ENCODE data around the gene PPP1CA. TPM values are rescaled to one million over a fixed set of nuclear protein-coding genes. Genes with fewer than 3 reads are reported as not detected.
A peak's percentile ranks its signal among the peaks of the same experiment; 100 is the strongest.

PPP1CA gene
- total RNA-seq, 4 donors from 2014 or later, result 49.9 to 78.6 (median 63.4) TPM

GRCh38 chr11:67393437-67393836, 8.2 kb downstream of the PPP1CA start:
- WGBS, 2 donors (ENCODE audit: low coverage in 1 of 2), result 83 to 92% methylated on average over 2 to 18 of the region's 18 CpGs
- ATAC-seq, result no peak
- Histone ChIP-seq H3K36me3 (peaks cover 0 to 51% of the 10 kb centered on the region in 2 donors), H3K9me3 (no peaks in the 10 kb centered on the region), H3K4me1 (peaks cover 0 to 64% (median 10%) of the 10 kb centered on the region in 3 donors), H3K4me3 (no peak overlapping the region), H3K27me3 (no peaks in the 10 kb centered on the region), H3K27ac (no peak overlapping the region)
- TF ChIP-seq POLR2AphosphoS5 (IDR thresholded peaks at IDR 0.05) (no peak), EP300 (IDR thresholded peaks at IDR 0.05) (no peak), POLR2A (IDR thresholded peaks at IDR 0.05) (no peak), CTCF (IDR thresholded peaks at IDR 0.05) (no peak)

- ATAC-seq, result no peak
- peak overlapping the region; percentile 50 to 90 (median 88) for H3K27ac ChIP-seq
- peaks cover 0 to 52% (median 10%) of the 10 kb centered on the region in 3 donors for H3K4me1 ChIP-seq
- H3K4me3 ChIP-seq, result peak overlapping the region; percentile 67 to 78
- no peaks in the 10 kb centered on the region for H3K9me3 ChIP-seq
- peaks cover 0 to 39% of the 10 kb centered on the region in 2 donors for H3K36me3 ChIP-seq
- H3K27me3 ChIP-seq, result no peaks in the 10 kb centered on the region
- TF ChIP-seq POLR2AphosphoS5 (IDR thresholded peaks at IDR 0.05), result no peak
- no peak for TF ChIP-seq CTCF (IDR thresholded peaks at IDR 0.05)
- TF ChIP-seq POLR2A (IDR thresholded peaks at IDR 0.05), result no peak
- TF ChIP-seq EP300 (IDR thresholded peaks at IDR 0.05), result no peak
- WGBS, 2 donors (ENCODE audit: low coverage in 1 of 2), result 10% methylated on average over 8 of the region's 31 CpGs; no CpG with 5 or more reads in 1 of the 2 donors
Measured at GRCh38 chr11:67392183-67392715, 9.4 kb downstream of the PPP1CA start.

GRCh38 chr11:67391304-67392182, 10.1 kb downstream of the PPP1CA start, which contains the start of gene RAD9A:
Gene RAD9A (plus strand): TSS chr11:67391986. CDS start chr11:67392045, 59 bp downstream.
- WGBS, 2 donors (ENCODE audit: low coverage in 1 of 2), result 0% methylated on average over 3 to 8 of the region's 75 CpGs
- Histone ChIP-seq H3K27me3 (no peaks in the 10 kb centered on the region), H3K9me3 (no peaks in the 10 kb centered on the region), H3K4me3 (peak within 1 kb of the TSS; percentile 67 to 78), H3K36me3 (peaks cover 0 to 32% of the 10 kb centered on the region in 2 donors), H3K27ac (peak within 1 kb of the TSS; percentile 50 to 90 (median 88)), H3K4me1 (peaks cover 0 to 45% (median 10%) of the 10 kb centered on the region in 3 donors)
- peak; percentile 86 for ATAC-seq
- TF ChIP-seq EP300 (IDR thresholded peaks at IDR 0.05), result no peak
- TF ChIP-seq POLR2A (IDR thresholded peaks at IDR 0.05), result peak; percentile 55 to 78
- TF ChIP-seq POLR2AphosphoS5 (IDR thresholded peaks at IDR 0.05), result peak; percentile 78
- no peak for TF ChIP-seq CTCF (IDR thresholded peaks at IDR 0.05)

GRCh38 chr11:67390947-67391303, 10.7 kb downstream of the PPP1CA start:
- no peaks in the 10 kb centered on the region for H3K27me3 ChIP-seq
- peaks cover 0 to 26% of the 10 kb centered on the region in 2 donors for H3K36me3 ChIP-seq
- TF ChIP-seq POLR2AphosphoS5 (IDR thresholded peaks at IDR 0.05) (no peak), POLR2A (IDR thresholded peaks at IDR 0.05) (no peak), CTCF (IDR thresholded peaks at IDR 0.05) (no peak), EP300 (IDR thresholded peaks at IDR 0.05) (no peak)
- H3K9me3 ChIP-seq, result no peaks in the 10 kb centered on the region
- H3K27ac ChIP-seq, result peak overlapping the region; percentile 50 to 90 (median 88)
- no peak for ATAC-seq
- 2 to 4% methylated on average over 12 to 13 of the region's 15 CpGs for WGBS, 2 donors (ENCODE audit: low coverage in 1 of 2)
- peak overlapping the region; percentile 67 to 78 for H3K4me3 ChIP-seq
- H3K4me1 ChIP-seq, result peaks cover 0 to 42% (median 10%) of the 10 kb centered on the region in 3 donors
